GM13977 (cell line): Measurements from ENCODE around the gene ARRDC2.

Source experiments
- DNase-seq: peaks from one replicate; pipeline ENCODE4 v3.0.0; 2012; ENCODE audit warnings: low spot score
- CTCF ChIP-seq: IDR thresholded peaks from 2 replicates; pipeline ENCODE4 v1.5.1; 2012; ENCODE audit warnings: mild to moderate bottlenecking, control low read depth; ENCODE audit not compliant: insufficient read depth; ENCODE audit errors: extremely low read depth, missing control alignments
- in situ Hi-C: fragments of 300-500 bp; cut with MboI; formaldehyde crosslinking; loops from one replicate; pipeline ENCODE4 v1.12.0; 2022; ENCODE audit warnings: low sequenced_read_pairs, low pct_unique_long_range_greater_than_20kb, mixed read lengths, inconsistent platforms; ENCODE audit not compliant: unreplicated experiment

Gene ARRDC2

GRCh38 chr19:18007917-18008673, at the start of gene ARRDC2:
ARRDC2 (plus strand) TSS chr19:18008170; CDS start chr19:18008311, 141 bp downstream.
- in situ Hi-C loops = loop anchor here (5.0 kb wide), 1 partner anchor 49 kb away; no protein-coding TSS in a partner anchor
- TF ChIP-seq CTCF = no peak
- peak; percentile 99 for DNase-seq

- DNase-seq = no peak
- no peak for TF ChIP-seq CTCF
- in situ Hi-C loops = no loop called here
Observed at GRCh38 chr19:17963936-17964691, 43.9 kb upstream of the ARRDC2 start.

GRCh38 chr19:17965370-17966128, 42.4 kb upstream of the ARRDC2 start:
- no peak for DNase-seq
- no peak for TF ChIP-seq CTCF
- in situ Hi-C loops = no loop called here

- in situ Hi-C loops = no loop called here
- DNase-seq = no peak
- no peak for TF ChIP-seq CTCF
Observed at GRCh38 chr19:17966129-17966483, 41.9 kb upstream of the ARRDC2 start.

- in situ Hi-C loops = no loop called here
- peak; percentile 76 for DNase-seq
- TF ChIP-seq CTCF = no peak
Observed at GRCh38 chr19:17966550-17967256, 41.3 kb upstream of the ARRDC2 start, which contains the start of gene KCNN1. KCNN1 (plus strand) TSS chr19:17967107; CDS start chr19:17973889, 6,782 bp downstream.
